Stimulated activated CD4-positive, alpha-beta T cell treated with anti-CD3 and anti-CD28 coated beads, Interleukin-1b, Interleukin-23, amount 100 ng/mL, for 24 hours (primary cell): ENCODE data around the gene MED13L.

Experiments used
- DNase-seq, 4 experiments: peaks; one replicate each; pipeline ENCODE4 v3.0.0-alpha.2; 2020; ENCODE audit warnings: low read depth in 4 of 4, low spot score in 1 of 4

MED13L gene

DNA sequence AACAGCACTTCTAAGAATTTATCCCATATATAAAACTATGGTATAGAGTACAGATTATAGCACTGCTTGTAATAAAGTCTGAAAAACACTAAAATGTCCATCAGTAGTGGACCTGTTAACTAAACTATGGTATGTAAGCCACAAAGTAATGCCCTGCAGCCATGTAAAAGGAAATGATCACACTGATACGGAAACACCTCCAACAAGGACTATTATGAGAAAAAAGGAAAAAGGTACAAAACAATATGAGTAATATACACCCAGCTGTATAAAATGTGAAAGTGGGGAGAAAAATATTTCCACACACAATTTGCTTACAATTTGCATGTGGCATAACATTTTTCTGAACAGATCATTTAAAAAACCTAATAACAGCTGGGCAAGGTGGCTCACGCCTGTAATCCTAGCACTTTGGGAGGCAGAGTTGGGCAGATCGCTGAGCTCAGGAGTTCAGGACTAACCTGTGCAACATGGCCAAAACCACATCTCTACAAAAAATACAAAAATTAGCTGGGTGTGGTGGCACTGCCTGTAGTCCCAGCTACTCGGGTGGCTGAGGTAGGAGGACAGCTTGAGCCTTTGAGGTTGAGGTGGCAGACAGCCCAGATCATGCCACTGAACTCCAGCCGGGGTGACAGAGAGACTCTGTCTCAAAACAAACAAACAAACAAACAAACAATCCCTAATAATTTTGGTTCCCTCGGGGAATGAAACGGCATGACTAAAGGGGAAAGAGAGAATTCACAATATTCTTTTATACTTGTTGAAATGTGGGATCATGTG, 250.5 kb downstream of the MED13L start:
- DNase-seq = no peak

DNA sequence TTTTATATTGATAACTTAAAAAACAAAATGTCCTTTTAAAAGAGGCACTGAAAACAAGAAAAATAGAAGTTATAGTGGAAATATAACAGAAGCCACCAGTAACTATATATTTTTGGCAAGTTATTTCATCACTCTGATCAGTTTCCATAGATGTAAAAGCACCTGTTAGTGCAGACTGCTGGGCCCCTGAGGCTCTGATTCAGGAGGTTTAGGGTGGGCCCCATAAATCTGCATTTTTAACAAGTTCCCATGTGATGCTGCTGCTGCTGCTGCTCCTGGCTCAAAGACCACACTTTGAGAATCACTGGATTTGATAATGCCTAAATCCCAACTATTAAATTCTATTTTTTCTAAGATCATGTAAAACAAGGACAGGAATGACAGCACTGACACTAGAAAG, 251.1 kb downstream of the MED13L start:
- DNase-seq = no peak

- no peak for DNase-seq
Observed at GRCh38 chr12:116024769-116025168, 252.7 kb downstream of the MED13L start.

DNA sequence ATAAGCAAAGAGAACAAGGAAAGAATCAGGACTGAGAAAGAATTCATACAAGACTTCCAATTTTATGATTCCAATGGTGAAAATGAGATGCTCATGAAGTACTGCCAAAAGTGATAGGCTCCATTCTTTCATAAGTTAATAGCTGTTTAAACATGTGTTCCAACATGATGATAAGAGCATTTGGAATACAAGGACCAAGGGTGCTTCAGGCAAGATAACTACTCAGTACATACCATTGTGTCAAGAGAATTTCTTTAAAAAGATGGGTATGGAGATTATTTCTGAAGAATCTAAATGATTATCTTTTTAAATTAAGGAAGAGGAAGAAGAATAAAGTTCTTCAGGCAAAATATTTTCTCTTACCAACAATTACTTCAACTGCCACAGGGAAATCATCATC, 258.1 kb downstream of the MED13L start:
- no peak for DNase-seq

DNA sequence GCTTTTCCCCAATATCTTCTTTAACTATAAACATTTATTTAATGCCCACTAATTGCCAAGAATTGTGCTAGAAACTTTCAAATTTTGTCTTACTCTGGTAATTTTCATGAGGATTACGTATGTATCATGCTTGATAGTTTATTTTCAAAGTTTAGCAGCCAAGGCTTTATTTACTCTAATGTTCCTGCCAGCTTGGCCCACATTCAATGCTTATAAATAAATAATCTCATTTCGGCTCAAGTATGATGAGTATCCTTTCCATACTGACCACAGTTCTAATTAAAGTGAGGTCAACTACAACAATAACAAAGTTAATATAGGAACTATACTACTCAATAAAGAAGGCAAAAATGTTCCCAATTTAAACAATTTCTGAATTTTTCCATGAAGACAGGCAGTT, 259.2 kb downstream of the MED13L start:
- DNase-seq = no peak

- no peak for DNase-seq
Observed at GRCh38 chr12:116015525-116015924, 262.0 kb downstream of the MED13L start.

GRCh38 chr12:116012757-116013156, 264.7 kb downstream of the MED13L start:
- no peak for DNase-seq

DNA sequence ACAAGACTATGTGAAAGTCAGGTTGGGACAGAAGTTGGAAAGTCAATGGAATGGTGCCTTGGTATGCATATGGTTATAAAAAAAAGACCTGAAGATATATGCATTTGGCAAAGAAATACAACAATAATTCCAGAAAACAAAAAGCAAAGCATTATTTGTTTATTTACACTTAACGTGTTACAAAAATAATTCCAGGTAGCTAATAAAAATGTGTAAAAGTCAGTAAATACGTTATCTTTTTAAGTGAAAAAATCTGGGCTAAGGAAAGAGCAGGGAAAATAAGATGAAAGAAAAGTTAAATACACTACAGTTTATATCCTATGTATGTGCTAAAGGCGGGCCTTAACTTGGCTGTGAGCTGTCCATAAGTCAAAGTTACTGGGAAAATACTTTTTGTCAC, 266.3 kb downstream of the MED13L start:
- DNase-seq = no peak

- DNase-seq = no peak
Observed at GRCh38 chr12:116010467-116010866, 267.0 kb downstream of the MED13L start.

DNA sequence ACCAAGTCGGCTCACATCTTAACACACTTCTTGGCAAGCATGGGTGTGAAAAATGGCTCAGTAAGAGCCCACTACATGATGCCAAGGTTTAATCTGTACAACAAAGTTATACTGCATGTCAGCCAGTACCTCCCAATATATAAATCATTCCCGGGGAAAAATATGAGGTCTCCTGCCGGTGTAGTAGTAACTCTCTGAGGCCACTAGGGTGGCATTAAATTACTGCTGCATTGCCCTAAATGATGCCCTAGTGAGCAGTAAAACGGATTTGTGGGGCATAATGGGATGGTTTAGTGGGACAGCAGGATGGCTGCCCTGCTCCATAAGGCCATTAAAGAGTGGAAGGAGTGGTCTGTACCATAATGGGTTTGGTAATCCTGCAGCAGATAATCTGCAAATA, 267.7 kb downstream of the MED13L start:
- no peak for DNase-seq

DNA sequence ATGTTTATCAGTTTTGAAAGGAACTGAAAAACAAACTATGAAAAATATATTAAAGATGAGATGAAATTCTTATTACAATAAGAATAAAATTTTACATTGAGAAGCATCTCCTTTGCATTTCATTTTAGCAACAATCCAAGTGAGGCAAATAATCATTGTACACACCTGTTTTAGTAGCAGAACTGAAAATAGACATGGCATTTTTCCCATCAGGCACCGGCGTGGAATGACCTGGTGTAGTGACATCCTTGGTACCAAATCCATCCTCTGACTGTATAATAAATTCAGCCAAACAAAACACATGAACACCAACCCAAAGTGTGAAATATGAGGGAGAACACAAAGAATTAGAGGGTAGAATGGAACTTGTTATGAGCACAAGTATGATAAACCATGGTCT, 271.4 kb downstream of the MED13L start:
- DNase-seq = no peak

DNA sequence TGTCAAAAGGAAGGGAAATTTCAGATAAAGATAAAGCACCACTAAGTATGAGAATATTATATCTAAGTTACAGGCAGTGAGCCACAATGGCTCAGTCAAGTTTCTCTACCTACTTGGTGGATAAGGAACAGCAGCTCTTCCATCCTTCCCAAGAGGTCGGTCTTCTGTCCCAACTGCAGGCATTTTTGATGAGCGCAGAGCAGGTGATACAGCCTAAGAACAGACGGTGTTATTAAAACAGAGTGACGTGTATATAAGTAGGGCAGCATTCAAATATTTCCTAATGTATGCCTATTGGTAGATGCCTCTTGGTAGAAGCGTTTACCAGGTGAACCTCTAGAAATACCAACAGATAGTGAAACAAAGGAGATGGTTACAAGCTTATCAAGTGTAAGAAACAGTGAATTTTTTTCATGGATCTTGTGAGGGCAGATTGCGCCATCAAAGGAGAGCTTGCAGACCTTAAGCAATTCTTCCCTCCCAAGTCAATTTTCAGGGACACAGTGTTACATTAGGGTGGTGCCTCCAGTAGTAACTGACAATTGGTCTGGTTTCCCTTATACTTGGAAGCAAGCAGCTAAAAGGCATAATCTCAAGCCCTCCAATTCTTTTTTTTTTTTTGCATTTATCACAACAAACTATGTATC, 274.5 kb downstream of the MED13L start:
- DNase-seq = no peak

DNA sequence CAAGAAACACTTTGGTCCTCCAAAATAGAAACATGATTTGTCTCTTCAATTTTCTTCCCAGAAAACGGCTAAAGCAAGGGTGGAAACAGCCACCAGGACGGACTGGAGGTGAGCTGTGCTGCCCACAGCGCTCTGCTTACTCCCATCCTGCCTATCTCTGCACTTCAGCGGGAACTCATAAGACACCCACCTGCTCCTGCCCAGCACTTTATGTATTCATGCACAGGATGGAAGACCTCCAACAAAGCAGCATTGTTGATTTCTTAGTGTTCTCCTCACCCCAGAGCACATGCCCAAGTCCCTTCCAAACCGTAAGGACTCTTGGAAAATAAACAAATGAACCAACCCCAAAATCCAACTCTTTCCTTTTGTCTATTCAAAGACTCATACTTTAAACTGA, 277.2 kb downstream of the MED13L start:
- DNase-seq = no peak

DNA sequence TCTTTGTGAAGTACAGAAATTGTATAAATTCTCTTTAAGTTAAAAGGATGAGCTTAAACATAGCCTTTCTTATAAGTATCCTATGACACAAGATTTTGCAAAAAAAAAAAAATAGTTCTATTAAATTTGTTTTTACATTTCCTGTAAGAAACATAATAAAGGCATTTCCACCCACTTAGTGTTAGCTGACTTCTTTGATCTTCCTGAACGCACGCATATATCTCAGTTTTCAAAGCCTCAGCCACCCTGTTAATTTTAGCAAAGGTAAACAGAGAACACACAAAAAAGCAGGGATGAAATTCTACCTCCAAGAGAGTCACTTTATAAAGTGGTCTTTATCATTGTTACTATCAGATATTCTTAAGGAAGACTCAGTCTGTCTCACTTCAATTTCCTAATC, 277.9 kb downstream of the MED13L start:
- DNase-seq = no peak

DNA sequence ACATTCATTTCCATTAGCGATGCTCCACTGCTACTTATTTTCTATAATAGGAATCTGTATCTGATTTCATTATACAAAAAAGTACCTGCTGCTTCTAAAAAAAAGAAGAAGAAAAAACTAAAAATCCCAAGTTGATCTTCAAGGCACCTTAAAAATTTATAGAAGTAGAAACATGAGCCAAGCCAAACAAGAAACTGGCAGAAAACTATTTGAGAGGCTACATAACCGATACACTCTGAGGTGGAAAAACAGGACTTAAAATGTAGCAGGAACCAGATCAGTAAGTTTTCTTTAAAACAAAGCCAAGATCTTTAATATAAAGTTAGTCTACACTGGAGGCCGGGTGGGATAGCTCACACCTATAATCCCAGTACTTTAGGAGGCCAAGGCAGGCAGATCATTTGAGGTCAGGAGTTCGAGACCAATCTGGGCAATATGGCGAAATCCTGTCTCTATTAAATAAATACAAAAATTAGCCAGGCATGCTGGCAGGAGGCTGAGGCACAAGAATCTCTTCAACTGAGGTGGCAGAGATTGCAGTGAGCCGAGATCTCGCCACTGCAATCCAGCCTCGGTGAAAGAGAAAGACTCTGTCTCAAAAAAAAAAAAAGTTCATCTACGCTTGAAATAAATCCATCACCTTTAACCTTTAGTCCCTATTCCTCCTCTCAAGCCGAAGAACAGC, 278.6 kb downstream of the MED13L start:
- DNase-seq = no peak

DNA sequence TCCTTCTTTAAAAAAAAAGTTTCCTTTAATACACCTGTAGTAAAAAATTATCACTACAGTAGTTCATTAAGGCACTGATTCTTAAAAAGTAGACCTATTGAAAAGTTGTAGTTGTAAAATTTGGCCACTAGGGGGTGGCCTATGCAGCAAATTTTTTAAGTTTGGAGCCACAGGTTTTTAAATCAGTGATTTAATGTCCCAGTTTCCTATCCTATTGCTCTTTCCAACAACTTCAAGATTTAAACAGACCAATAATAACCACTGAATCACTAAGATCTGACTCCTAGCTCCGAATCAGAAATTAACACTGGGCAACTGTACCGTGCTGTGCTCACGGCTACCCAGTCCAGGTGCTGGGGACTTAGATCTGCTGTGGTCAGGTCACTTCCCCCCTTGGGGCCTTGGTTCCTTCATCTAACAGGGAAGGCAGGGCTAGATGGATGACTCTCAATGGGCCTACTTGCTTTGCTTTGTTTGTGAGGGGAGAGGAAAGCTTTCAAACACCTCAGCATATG, 279.3 kb downstream of the MED13L start:
- DNase-seq = no peak

DNA sequence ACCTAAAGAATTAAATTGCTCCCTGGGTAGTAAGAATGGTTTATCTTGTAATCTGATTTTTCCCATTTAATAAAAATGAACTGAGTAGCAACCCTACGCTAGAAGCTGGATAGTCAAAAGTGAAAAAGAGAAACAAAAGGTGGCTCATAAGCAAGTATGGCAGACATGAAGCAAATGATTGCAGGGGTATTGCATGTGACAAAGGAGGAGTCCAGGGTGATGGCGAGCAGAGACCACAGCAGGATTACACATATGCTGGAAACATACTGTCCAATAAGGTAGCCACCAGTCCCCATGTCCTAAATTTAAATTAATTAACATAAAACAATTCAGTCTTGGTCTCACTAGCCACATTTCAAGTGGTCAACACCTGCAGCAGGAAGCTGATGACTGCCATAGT, 283.8 kb downstream of the MED13L start:
- no peak for DNase-seq

- no peak for DNase-seq
Observed at GRCh38 chr12:115990241-115990640, 287.3 kb downstream of the MED13L start.

DNA sequence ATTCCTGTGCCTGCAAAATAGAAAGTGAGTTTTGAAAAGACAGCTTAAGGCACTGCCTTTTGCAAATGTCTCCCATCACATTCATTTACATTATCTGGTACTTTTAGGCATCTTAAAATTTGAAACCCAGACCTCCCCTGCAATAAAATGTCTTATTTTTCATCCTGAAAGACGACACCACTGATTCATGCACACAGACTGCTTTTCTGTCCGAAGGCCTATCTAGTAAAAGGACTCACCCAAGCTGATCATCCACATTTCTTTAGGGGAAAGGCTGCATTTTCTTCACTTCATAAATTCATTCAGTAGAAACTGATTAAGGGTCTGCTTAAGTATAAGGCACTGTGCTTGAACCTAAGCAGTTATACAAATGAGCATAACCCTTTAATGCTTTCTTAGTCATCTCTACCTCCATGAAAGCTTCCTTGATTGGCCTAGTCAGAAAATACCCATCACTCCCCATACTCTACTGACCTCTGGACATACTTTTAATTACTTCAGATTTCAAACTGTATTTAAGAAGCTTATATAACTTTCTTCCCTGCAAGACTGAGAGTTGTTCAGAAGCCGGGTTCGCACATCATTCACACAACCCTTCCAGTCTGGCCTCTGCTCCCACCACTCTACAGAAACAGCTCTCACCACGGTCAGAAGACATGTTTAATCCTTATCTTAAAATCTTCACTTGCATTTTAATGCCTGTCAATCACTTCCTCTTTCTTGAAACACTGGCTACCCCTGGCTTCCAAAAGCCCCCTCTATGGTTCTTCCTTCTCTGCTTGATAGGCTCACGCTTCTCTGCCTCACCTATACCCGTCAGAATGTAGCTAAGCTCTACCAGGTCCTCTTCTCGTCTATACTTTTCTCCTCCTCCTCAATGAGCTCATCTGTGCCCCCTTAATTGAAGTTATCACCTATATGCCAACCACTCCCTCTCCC, 288.6 kb downstream of the MED13L start:
- no peak for DNase-seq

DNA sequence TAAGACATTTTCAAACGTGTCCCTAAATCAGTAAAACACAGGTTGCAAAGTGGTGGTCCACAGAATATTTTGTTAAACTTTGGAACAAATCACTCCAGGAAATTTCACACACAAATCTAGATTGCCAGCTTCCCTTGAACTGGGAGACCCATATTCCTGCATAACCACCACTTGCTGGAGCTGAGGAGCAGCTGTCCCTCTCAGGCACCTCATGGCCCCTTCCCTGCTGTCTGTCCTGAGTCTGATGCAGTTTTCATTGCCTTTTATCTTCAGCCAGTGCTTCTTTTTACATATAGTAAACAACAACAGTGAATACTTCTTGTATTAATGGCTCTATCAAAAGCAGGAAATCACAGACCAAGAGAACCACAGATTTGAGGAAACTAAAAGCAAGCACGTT, 289.3 kb downstream of the MED13L start:
- DNase-seq = no peak

DNA sequence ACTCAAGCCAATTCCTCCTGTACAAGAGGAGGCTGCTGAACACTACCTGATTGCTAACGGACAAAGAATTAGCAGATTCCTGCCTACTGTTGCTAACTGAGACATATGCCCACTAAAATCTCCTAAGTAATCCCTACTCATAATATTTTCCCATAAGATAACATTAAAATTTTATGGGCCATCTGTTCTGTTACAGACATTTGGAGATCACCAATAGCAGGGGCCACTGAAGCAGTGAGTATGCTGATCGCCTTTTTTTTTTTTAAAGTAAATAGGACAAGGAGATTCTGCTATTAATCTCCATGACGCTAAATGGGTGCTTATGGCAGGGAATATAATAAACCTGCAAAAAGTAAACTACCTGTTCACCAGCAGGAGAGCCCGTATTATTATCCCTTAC, 292.9 kb downstream of the MED13L start:
- no peak for DNase-seq
